ENCODE results near the gene ZDHHC5. TPM values are rescaled to one million over a fixed set of nuclear protein-coding genes. Genes with fewer than 3 reads are reported as not detected.

Gene ZDHHC5
- total and polyA plus RNA-seq, 2 of the 13 experiments (the other 11 are each of a cell fraction or from before 2014, with no cell fraction given) = 26.6 to 34.0 TPM

DNA sequence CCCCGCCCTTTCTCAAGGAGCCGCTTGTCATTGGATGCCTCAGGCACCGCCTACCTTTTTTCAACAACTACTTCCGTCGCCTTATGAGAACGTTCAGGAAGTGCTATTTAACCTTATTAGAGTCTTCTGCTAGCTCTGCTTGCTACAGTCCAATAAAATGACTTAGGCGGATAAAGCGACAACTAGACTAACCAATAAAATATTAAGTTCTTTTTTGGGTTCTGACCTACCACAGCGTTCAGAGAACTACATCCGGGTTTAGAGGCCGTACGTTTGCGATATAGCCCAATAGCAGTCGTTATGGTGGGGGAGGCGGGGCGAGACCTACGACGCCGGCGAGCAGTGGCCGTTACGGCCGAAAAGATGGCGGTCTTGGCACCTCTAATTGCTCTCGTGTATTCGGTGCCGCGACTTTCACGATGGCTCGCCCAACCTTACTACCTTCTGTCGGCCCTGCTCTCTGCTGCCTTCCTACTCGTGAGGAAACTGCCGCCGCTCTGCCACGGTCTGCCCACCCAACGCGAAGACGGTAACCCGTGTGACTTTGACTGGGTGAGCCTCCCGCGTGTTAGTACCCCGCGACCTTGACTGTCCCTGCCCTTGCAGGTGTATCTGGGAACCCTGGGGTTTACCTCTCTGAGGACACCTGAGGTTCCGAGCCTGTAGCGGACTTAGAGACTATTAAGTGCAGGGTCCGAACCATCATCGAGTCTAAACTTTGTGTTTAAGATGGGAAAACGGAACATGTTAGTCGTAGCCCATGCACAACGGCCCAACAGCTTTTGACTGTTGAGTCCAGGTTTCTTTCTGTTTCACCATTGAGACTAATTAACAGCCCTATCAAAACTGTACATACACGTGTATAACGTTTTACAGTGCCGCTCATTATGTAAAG is 44.6 kb downstream of the ZDHHC5 start, which contains the start of gene TMX2 (continued):
- TF ChIP-seq ZNF142 (CRISPR knock-in tag; IDR thresholded peaks at IDR 0.05) = peak; percentile 75; the same call in 1 of the 2 replicates
- TF ChIP-seq ZNF354B (CRISPR knock-in tag; IDR thresholded peaks at IDR 0.05) = 0 out of 2 replicates have a peak, but pooled peaks have one; percentile 52
- peak; percentile 99 for TF ChIP-seq THAP9 (CRISPR knock-in tag; IDR thresholded peaks at IDR 0.05; ENCODE audit: borderline replicate concordance)
- TF ChIP-seq, protein P1, sequence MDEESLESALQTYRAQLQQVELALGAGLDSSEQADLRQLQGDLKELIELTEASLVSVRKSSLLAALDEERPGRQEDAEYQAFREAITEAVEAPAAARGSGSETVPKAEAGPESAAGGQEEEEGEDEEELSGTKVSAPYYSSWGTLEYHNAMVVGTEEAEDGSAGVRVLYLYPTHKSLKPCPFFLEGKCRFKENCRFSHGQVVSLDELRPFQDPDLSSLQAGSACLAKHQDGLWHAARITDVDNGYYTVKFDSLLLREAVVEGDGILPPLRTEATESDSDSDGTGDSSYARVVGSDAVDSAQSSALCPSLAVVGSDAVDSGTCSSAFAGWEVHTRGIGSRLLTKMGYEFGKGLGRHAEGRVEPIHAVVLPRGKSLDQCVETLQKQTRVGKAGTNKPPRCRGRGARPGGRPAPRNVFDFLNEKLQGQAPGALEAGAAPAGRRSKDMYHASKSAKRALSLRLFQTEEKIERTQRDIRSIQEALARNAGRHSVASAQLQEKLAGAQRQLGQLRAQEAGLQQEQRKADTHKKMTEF (CRISPR knock-in tag; IDR thresholded peaks at IDR 0.05) = no peak; the same call in none of the 2 replicates
- peak; percentile 70 for TF ChIP-seq ZNF350 (CRISPR knock-in tag; IDR thresholded peaks at IDR 0.05; ENCODE audit: borderline replicate concordance, low read depth)
- peak; percentile 79 for TF ChIP-seq ARID4A (CRISPR knock-in tag; IDR thresholded peaks at IDR 0.05; ENCODE audit: borderline replicate concordance)
- 0 out of 2 replicates have a peak, but pooled peaks have one; percentile 40 for TF ChIP-seq FOXK2 (IDR thresholded peaks at IDR 0.05)
- no peak for TF ChIP-seq HES4 (CRISPR knock-in tag; IDR thresholded peaks at IDR 0.05; ENCODE audit: borderline replicate concordance)
- TF ChIP-seq ZNF225 (CRISPR knock-in tag; IDR thresholded peaks at IDR 0.05) = peak; percentile 94
- peak; percentile 96 for TF ChIP-seq YY1 (IDR thresholded peaks at IDR 0.05; ENCODE audit: insufficient read depth, insufficient replicate concordance, low read depth, low read length)
- TF ChIP-seq MED1 (CRISPR knock-in tag; IDR thresholded peaks at IDR 0.05) = peak; percentile 42; the same call in 1 of the 2 replicates
- TF ChIP-seq ZSCAN31 (CRISPR knock-in tag; IDR thresholded peaks at IDR 0.05; ENCODE audit: low read depth) = 0 out of 2 replicates have a peak, but pooled peaks have one; percentile 55
